H9 (cell line): ENCODE measurements around the gene TMEM131. TPM values are rescaled to one million over a fixed set of nuclear protein-coding genes. Genes with fewer than 3 reads are reported as not detected.

Experiments used
- DNase-seq: peaks from one replicate; pipeline ENCODE4 v3.0.0-alpha.2; 2017
- H2AFZ ChIP-seq: one replicate; pipeline ENCODE4 v1.6.1; 2013; ENCODE audit warnings: mild to moderate bottlenecking, low read length, control low read depth, moderate library complexity
- H2AK5ac ChIP-seq: 2 replicates; pipeline ENCODE4 v1.6.1; 2013; ENCODE audit warnings: low read length, control low read depth, mixed read lengths; ENCODE audit not compliant: insufficient read length
- H2BK120ac ChIP-seq: one replicate; pipeline ENCODE4 v1.6.1; 2013; ENCODE audit warnings: low read depth, mild to moderate bottlenecking, low read length, control low read depth, inconsistent platforms; ENCODE audit not compliant: poor library complexity, severe bottlenecking
- H2BK12ac ChIP-seq: 2 replicates; pipeline ENCODE4 v1.6.1; 2013; ENCODE audit warnings: low read length, control low read depth, mixed read lengths, low read depth; ENCODE audit not compliant: insufficient read length
- H2BK15ac ChIP-seq: 2 replicates; pipeline ENCODE4 v1.6.1; 2013; ENCODE audit warnings: low read depth, low read length, control low read depth
- H2BK20ac ChIP-seq: one replicate; pipeline ENCODE4 v1.6.1; 2013; ENCODE audit warnings: low read depth, mild to moderate bottlenecking, low read length, control low read depth, inconsistent platforms; ENCODE audit not compliant: poor library complexity, severe bottlenecking
- H2BK5ac ChIP-seq: 2 replicates; pipeline ENCODE4 v1.6.1; 2013; ENCODE audit warnings: low read length, control low read depth, mixed read lengths; ENCODE audit not compliant: insufficient read length
- H3K14ac ChIP-seq: 2 replicates; pipeline ENCODE4 v1.6.1; 2013; ENCODE audit warnings: low read length, control low read depth; ENCODE audit not compliant: insufficient read depth
- H3K18ac ChIP-seq: 2 replicates; pipeline ENCODE4 v1.6.1; 2013; ENCODE audit warnings: low read depth, mild to moderate bottlenecking, mixed read lengths, low read length, control low read depth; ENCODE audit not compliant: insufficient read length
- H3K23ac ChIP-seq: 2 replicates; pipeline ENCODE4 v1.6.1; 2013; ENCODE audit warnings: low read length, control low read depth, mixed read lengths, low read depth; ENCODE audit not compliant: insufficient read length
- H3K23me2 ChIP-seq: 2 replicates; pipeline ENCODE4 v1.6.1; 2013; ENCODE audit warnings: low read depth, mild to moderate bottlenecking, mixed read lengths, low read length, control low read depth; ENCODE audit not compliant: insufficient read length, poor library complexity, severe bottlenecking
- H3K27ac ChIP-seq: 2 replicates; pipeline ENCODE4 v1.5.1; 2013; ENCODE audit warnings: low read length, control low read depth, mixed read lengths, low read depth; ENCODE audit not compliant: insufficient read length
- H3K27me3 ChIP-seq: 2 replicates; pipeline ENCODE4 v1.6.1; 2013; ENCODE audit warnings: low read length, control low read depth, inconsistent platforms; ENCODE audit not compliant: insufficient read depth
- H3K4ac ChIP-seq: 2 replicates; pipeline ENCODE4 v1.6.1; 2013; ENCODE audit warnings: low read depth, mild to moderate bottlenecking, control low read depth, inconsistent platforms, low read length, moderate library complexity
- H3K4me1 ChIP-seq: 2 replicates; pipeline ENCODE4 v1.6.1; 2013; ENCODE audit warnings: low read length, control low read depth, inconsistent platforms; ENCODE audit not compliant: insufficient read depth
- H3K4me2 ChIP-seq: 2 replicates; pipeline ENCODE4 v1.6.1; 2013; ENCODE audit warnings: low read length, control low read depth, mixed read lengths; ENCODE audit not compliant: insufficient read length, insufficient read depth
- H3K56ac ChIP-seq: 2 replicates; pipeline ENCODE4 v1.6.1; 2013; ENCODE audit warnings: low read depth, mild to moderate bottlenecking, mixed read lengths, low read length, control low read depth; ENCODE audit not compliant: insufficient read length
- H3K79me1 ChIP-seq: 2 replicates; pipeline ENCODE4 v1.6.1; 2013; ENCODE audit warnings: low read depth, mild to moderate bottlenecking, moderate library complexity, low read length, control low read depth, inconsistent platforms; ENCODE audit not compliant: insufficient read depth, poor library complexity, severe bottlenecking
- H3K79me2 ChIP-seq: 2 replicates; pipeline ENCODE4 v1.6.1; 2013; ENCODE audit warnings: low read length, control low read depth, inconsistent platforms; ENCODE audit not compliant: insufficient read depth
- H3K9ac ChIP-seq: 2 replicates; pipeline ENCODE4 v1.6.1; 2013; ENCODE audit warnings: low read length, control low read depth, mixed read lengths; ENCODE audit not compliant: insufficient read length; ENCODE audit errors: extremely low read depth
- H3K9me3 ChIP-seq: one replicate; pipeline ENCODE4 v1.6.1; 2013; ENCODE audit warnings: low read depth, low read length, inconsistent platforms; ENCODE audit not compliant: control insufficient read depth
- H3T11ph ChIP-seq: one replicate; pipeline ENCODE4 v1.6.1; 2013; ENCODE audit warnings: mild to moderate bottlenecking, low read length, control low read depth, inconsistent platforms
- H4K20me1 ChIP-seq: one replicate; pipeline ENCODE4 v1.6.1; 2013; ENCODE audit not compliant: control insufficient read depth, insufficient read length, insufficient read depth
- H4K5ac ChIP-seq: 2 replicates; pipeline ENCODE4 v1.6.1; 2013; ENCODE audit warnings: low read depth, mild to moderate bottlenecking, mixed read lengths, low read length, control low read depth; ENCODE audit not compliant: insufficient read length
- H4K8ac ChIP-seq: replicated peaks from 2 replicates; pipeline ENCODE4 v1.6.1; 2013; ENCODE audit warnings: low read length, control low read depth, mixed read lengths, low read depth; ENCODE audit not compliant: insufficient read length
- H4K91ac ChIP-seq: 2 replicates; pipeline ENCODE4 v1.6.1; 2013; ENCODE audit warnings: low read depth, mild to moderate bottlenecking, moderate library complexity, mixed read lengths, low read length, control low read depth; ENCODE audit not compliant: insufficient read length
- H3K27ac Mint-ChIP-seq, 3 experiments: 2 replicates in 2 of 3; 3 replicates in 1 of 3; pipeline ENCODE4 v1.8.0; 2020 to 2021; ENCODE audit warnings: mixed read lengths in 3 of 3, mild to moderate bottlenecking in 1 of 3, moderate library complexity in 1 of 3
- H3K27me3 Mint-ChIP-seq: 2 replicates; pipeline ENCODE4 v1.8.0; 2021; ENCODE audit warnings: low read depth, mild to moderate bottlenecking, moderate library complexity, mixed read lengths
- H3K36me3 Mint-ChIP-seq, 3 experiments: 2 replicates in 2 of 3; 3 replicates in 1 of 3; pipeline ENCODE4 v1.8.0; 2020 to 2021; ENCODE audit warnings: low read depth in 3 of 3, mixed read lengths in 3 of 3; ENCODE audit not compliant: insufficient read depth in 1 of 3
- H3K4me1 Mint-ChIP-seq, 2 experiments: 2 replicates each; pipeline ENCODE4 v1.8.0; 2020; ENCODE audit warnings: mixed read lengths in 2 of 2
- H3K4me3 Mint-ChIP-seq, 2 experiments: 2 replicates in 1 of 2; 3 replicates in 1 of 2; pipeline ENCODE4 v1.8.0; 2020 to 2021; ENCODE audit warnings: mild to moderate bottlenecking in 2 of 2, mixed read lengths in 2 of 2, moderate library complexity in 1 of 2
- H3K9me3 Mint-ChIP-seq, 2 experiments: 2 replicates in 1 of 2; 3 replicates in 1 of 2; pipeline ENCODE4 v1.8.0; 2020; ENCODE audit warnings: mild to moderate bottlenecking in 2 of 2, mixed read lengths in 2 of 2, moderate library complexity in 1 of 2
- WGBS: extraction: QIAGEN DNeasy Blood & Tissue Kit; methylation state at CpG from one replicate; pipeline ENCODE4 v1.1.7; 2013; ENCODE audit warnings: missing lambda C conversion rate, low lambda C conversion rate, mixed read lengths; ENCODE audit not compliant: insufficient read length; ENCODE audit errors: extremely low coverage; 5-methylcytosine and 5-hydroxymethylcytosine counted together
- total RNA-seq: library from RNA; stranded (reverse); gene quantifications from 2 replicates; pipeline ENCODE4 v1.2.1, GENCODE V29; 2021
- TF ChIP-seq, protein P1 (sequence below): fragments of 200-600 bp; sonication (generic); conservative IDR thresholded peaks from 3 replicates; pipeline ENCODE4 v1.8.0; 2021; ENCODE audit warnings: antibody characterized with exemption, mild to moderate bottlenecking

The TMEM131 gene
- total RNA-seq, 1 experiment from 2014 or later, result 20.9 TPM

DNA sequence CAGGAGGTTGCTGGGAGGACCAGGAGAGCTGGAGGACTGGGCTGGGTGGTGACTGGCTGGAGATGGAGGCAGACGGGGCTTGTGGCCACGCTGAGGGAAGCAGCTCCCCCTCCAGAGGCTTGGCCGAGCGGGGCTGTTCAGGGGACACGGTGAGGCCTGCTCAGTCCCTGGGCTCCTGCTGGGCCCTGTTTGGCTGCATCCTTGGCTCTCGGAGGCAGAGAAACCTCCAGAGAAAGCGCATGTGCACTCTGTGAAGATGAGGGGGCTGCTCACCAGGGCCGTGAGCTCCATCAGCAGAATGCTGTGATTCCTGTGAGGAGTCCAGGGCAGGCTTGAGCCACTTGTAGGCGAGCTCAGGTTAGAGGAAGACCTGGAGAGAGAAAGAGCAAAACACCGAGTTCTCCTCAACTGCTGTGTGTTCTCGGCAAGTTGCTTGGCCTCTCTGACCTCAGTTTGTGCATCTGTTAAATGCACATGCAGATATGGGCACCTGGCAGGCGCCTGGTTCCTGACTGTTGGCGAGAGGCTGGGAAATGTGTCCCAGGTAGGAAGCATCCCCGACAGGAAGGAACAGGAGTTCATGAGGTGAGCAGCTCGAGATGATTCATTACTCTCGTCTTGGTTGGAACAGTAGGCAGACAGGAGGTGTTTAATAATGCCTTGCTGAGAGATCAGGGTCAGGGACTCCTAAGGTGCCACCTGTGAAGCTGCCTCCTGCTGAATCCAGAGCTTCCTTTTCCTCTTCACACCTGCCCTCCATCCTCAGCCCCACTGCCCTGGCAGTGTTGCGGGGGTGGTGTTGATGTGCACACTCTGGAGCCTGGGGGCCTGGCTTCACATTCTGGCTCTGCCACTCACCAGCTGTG lies 281.4 kb downstream of the TMEM131 start:
- Histone ChIP-seq H4K8ac (no peak overlapping the region), H3K4ac (no peak overlapping the region), H3K79me2 (no peaks in the 10 kb centered on the region), H4K5ac (no peak overlapping the region), H2AK5ac (no peak overlapping the region), H4K20me1 (no peaks in the 10 kb centered on the region), H2BK5ac (no peak overlapping the region), H3K4me2 (no peak overlapping the region), H3K9ac (no peak overlapping the region), H3K56ac (no peak overlapping the region), H2BK20ac (no peak overlapping the region), H2AFZ (no peak overlapping the region), H3T11ph (no peak overlapping the region), H3K14ac (no peak overlapping the region), H3K79me1 (no peaks in the 10 kb centered on the region), H3K27me3 (no peaks in the 10 kb centered on the region), H2BK12ac (no peak overlapping the region), H3K4me1 (no peaks in the 10 kb centered on the region), H2BK15ac (no peak overlapping the region), H3K9me3 (no peaks in the 10 kb centered on the region), H3K23ac (no peak overlapping the region), H3K23me2 (no peaks in the 10 kb centered on the region), H2BK120ac (no peak overlapping the region), H4K91ac (no peak overlapping the region), H3K27ac (no peak overlapping the region), H3K18ac (no peak overlapping the region)
- peaks cover 13% of the 10 kb centered on the region in 2 experiments for H3K4me1 Mint-ChIP-seq
- no peak for DNase-seq
- no CpG with 5 or more reads among the region's 17 CpGs for WGBS
- peaks cover 6% of the 10 kb centered on the region for H3K27me3 Mint-ChIP-seq
- peaks cover 0 to 4% (median 0%) of the 10 kb centered on the region in 3 experiments; a peak in 3 of 7 replicates for H3K36me3 Mint-ChIP-seq
- TF ChIP-seq, protein P1, sequence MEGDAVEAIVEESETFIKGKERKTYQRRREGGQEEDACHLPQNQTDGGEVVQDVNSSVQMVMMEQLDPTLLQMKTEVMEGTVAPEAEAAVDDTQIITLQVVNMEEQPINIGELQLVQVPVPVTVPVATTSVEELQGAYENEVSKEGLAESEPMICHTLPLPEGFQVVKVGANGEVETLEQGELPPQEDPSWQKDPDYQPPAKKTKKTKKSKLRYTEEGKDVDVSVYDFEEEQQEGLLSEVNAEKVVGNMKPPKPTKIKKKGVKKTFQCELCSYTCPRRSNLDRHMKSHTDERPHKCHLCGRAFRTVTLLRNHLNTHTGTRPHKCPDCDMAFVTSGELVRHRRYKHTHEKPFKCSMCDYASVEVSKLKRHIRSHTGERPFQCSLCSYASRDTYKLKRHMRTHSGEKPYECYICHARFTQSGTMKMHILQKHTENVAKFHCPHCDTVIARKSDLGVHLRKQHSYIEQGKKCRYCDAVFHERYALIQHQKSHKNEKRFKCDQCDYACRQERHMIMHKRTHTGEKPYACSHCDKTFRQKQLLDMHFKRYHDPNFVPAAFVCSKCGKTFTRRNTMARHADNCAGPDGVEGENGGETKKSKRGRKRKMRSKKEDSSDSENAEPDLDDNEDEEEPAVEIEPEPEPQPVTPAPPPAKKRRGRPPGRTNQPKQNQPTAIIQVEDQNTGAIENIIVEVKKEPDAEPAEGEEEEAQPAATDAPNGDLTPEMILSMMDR, result no peak
- H3K9me3 Mint-ChIP-seq, result peaks cover 0 to 2% of the 10 kb centered on the region in 2 experiments; a peak in 2 of 5 replicates
- H3K4me3 Mint-ChIP-seq, result no peak overlapping the region
- peak overlapping the region in 1 of 3 experiments; percentile 53; a peak in 1 of 7 replicates for H3K27ac Mint-ChIP-seq
